ENCODE measurements around the gene PRKG2. TPM values are rescaled to one million over a fixed set of nuclear protein-coding genes. Genes with fewer than 3 reads are reported as not detected.

PRKG2 gene
- total RNA-seq, 4 donors from 2014 or later = 0.91 to 6.5 (median 2.8) TPM

DNA sequence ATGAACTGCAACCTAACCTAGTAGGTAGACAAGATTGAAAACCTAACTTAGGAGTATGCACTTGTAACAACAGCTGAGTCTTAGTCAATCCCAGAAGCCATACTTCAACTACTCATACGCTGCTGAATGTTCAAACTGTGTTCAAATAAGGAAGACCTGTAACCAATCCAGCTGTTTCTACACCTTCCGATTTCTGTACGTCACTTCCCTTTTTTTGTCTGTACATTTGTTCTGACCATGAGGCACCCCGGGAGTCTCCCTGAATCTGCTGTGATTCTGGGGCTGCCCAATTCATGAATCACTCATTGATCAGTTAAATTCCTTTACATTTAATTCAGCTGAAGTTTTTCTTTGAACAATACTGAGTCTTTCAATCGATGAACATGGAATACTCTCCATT, 95.0 kb downstream of the PRKG2 start:
- 77 to 88% methylated on average over 5 of the region's 5 CpGs for WGBS, 2 donors
- Histone ChIP-seq H3K27ac (no peak overlapping the region), H3K36me3 (no peaks in the 10 kb centered on the region), H3K9me3 (no peaks in the 10 kb centered on the region), H3K27me3 (no peaks in the 10 kb centered on the region), H3K4me1 (no peaks in the 10 kb centered on the region), H3K4me3 (no peak overlapping the region)
- no peak for DNase-seq
- no peak for TF ChIP-seq POLR2A (IDR thresholded peaks at IDR 0.05)
- TF ChIP-seq, protein P1, sequence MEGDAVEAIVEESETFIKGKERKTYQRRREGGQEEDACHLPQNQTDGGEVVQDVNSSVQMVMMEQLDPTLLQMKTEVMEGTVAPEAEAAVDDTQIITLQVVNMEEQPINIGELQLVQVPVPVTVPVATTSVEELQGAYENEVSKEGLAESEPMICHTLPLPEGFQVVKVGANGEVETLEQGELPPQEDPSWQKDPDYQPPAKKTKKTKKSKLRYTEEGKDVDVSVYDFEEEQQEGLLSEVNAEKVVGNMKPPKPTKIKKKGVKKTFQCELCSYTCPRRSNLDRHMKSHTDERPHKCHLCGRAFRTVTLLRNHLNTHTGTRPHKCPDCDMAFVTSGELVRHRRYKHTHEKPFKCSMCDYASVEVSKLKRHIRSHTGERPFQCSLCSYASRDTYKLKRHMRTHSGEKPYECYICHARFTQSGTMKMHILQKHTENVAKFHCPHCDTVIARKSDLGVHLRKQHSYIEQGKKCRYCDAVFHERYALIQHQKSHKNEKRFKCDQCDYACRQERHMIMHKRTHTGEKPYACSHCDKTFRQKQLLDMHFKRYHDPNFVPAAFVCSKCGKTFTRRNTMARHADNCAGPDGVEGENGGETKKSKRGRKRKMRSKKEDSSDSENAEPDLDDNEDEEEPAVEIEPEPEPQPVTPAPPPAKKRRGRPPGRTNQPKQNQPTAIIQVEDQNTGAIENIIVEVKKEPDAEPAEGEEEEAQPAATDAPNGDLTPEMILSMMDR (IDR thresholded peaks at IDR 0.05) = no peak
- intact Hi-C loops (cut with DNase I) = no loop called here

DNA sequence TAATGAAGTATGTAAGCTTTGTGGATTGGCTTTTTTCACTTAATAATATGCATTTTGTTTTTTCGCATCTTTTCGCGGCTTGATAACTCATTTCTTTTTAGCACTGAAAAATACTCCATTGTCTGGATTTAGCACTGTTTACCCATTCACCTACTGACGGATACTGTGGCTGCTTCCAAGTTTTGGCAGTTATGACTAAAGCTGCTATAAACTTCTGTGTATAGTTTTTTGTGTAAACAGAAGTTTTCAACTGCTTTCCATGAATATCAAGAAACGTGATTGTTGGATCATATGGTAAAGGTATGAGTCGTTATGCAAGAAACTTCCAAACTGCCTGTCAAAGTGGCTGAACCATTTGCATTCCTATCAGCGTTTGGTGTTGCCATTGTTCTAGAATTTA, 96.9 kb downstream of the PRKG2 start:
- Histone ChIP-seq H3K4me1 (no peaks in the 10 kb centered on the region), H3K9me3 (no peaks in the 10 kb centered on the region), H3K27me3 (no peaks in the 10 kb centered on the region), H3K36me3 (no peaks in the 10 kb centered on the region), H3K27ac (no peak overlapping the region), H3K4me3 (no peak overlapping the region)
- WGBS, 2 donors = 66 to 72% methylated on average over 7 of the region's 7 CpGs
- intact Hi-C loops (cut with DNase I) = no loop called here
- TF ChIP-seq, protein P1 (IDR thresholded peaks at IDR 0.05) = no peak
- TF ChIP-seq POLR2A (IDR thresholded peaks at IDR 0.05) = no peak
- no peak for DNase-seq

DNA sequence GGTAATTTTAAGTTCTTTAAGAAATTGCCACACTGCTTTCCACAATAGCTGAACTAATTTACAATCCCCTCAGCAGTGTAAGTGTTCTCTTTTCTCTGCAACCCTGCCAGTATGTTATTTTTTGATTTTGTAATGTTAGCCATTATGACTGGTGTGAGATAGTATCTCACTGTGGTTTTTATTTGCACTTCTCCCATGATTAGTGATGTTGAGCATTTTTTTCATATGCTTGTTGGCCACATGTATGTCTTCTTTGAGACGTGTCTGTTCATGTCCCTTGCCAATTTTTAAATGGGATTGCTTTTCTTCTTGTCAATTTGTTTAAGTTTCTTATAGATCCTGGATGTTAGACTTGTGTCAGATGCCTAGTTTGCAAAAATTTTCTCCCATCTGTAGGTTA, 98.5 kb downstream of the PRKG2 start:
- no peak for DNase-seq
- Histone ChIP-seq H3K9me3 (no peaks in the 10 kb centered on the region), H3K36me3 (no peaks in the 10 kb centered on the region), H3K4me3 (no peak overlapping the region), H3K27ac (no peak overlapping the region), H3K4me1 (no peaks in the 10 kb centered on the region), H3K27me3 (no peaks in the 10 kb centered on the region)
- TF ChIP-seq, protein P1 (IDR thresholded peaks at IDR 0.05) = no peak
- no peak for TF ChIP-seq POLR2A (IDR thresholded peaks at IDR 0.05)
- 33 to 42% methylated on average over 1 of the region's 1 CpG for WGBS, 2 donors
- intact Hi-C loops (cut with DNase I) = no loop called here

DNA sequence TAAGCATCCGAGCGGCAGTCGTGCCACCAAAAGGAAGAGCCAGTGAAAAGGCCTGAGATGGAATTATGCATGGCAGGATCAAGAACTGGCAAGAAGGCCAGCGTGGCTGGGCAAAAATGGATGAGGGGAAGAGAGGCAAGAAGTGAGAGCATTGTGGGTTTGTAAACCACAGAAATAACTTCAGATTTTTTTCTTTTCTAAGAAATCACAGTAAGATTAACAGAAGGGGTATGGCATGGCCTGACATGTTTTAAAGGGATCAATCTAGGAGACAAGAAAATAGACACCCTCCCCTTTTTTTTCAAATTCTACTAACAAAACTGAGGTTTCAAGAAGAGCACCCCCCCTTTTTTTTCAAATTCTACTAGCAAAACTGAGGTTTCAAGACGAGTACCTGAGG, 102.0 kb downstream of the PRKG2 start:
- TF ChIP-seq, protein P1 (IDR thresholded peaks at IDR 0.05) = no peak
- TF ChIP-seq POLR2A (IDR thresholded peaks at IDR 0.05) = no peak

DNA sequence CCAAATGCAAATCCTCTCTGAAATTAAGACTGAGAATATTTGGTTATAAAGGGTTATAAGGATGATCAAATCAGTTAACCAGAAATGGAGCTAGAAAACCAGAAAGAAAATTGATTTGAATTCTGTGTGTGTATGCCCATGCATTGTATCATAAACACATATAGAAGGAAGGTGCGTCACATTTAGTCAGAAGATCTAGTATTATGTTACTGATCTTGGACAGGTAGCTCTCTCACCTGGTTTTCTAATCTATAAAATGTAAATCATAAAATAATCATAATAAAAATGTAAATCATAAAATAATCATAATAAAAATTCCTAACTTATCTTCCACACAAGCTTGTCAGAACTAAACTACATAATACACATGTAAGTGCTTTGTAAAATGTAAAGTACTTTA, 105.7 kb downstream of the PRKG2 start:
- DNase-seq = no peak
- TF ChIP-seq POLR2A (IDR thresholded peaks at IDR 0.05) = no peak
- TF ChIP-seq, protein P1 (IDR thresholded peaks at IDR 0.05) = no peak
- WGBS, 2 donors = 90 to 100% methylated on average over 1 of the region's 1 CpG
- Histone ChIP-seq H3K27ac (no peak overlapping the region), H3K4me3 (no peak overlapping the region), H3K27me3 (no peaks in the 10 kb centered on the region), H3K9me3 (no peaks in the 10 kb centered on the region), H3K36me3 (no peaks in the 10 kb centered on the region), H3K4me1 (no peaks in the 10 kb centered on the region)
- intact Hi-C loops (cut with DNase I) = no loop called here

More for the DNA sequence above, 102.0 kb downstream of the PRKG2 start:
- no peaks in the 10 kb centered on the region for H3K36me3 ChIP-seq
- 86 to 87% methylated on average over 5 of the region's 5 CpGs for WGBS, 2 donors
- no peak overlapping the region for H3K4me3 ChIP-seq
- no peak overlapping the region for H3K27ac ChIP-seq
- DNase-seq = no peak
- no peaks in the 10 kb centered on the region for H3K4me1 ChIP-seq
- no peaks in the 10 kb centered on the region for H3K27me3 ChIP-seq
- H3K9me3 ChIP-seq = no peaks in the 10 kb centered on the region
- intact Hi-C loops (cut with DNase I) = no loop called here

Data from esophagus squamous epithelium (tissue), 5 donors.